BJ (cell line): ENCODE results near the gene ARID3A. TPM values are rescaled to one million over a fixed set of nuclear protein-coding genes. Genes with fewer than 3 reads are reported as not detected.

Experiments used
- CTCF ChIA-PET: fragments of 350-600 bp; formaldehyde crosslinking; extraction: SDS; loops from one replicate; lab custom pipeline; 2021; ENCODE audit warnings: antibody characterized with exemption, inconsistent platforms; lab: Yijun Ruan, JAX
- POLR2A ChIA-PET: fragments of 300-600 bp; sonication (Branson Sonifier 250); formaldehyde crosslinking; extraction: SDS; loops from one replicate; lab custom pipeline; 2021; ENCODE audit warnings: antibody characterized with exemption; lab: Charles Lee
- DNase-seq: peaks from one replicate; pipeline ENCODE4 v3.0.0-alpha.2; 2011; ENCODE audit warnings: low read depth
- H3K27me3 ChIP-seq: 2 replicates; pipeline ENCODE4 v1.6.0; 2011; ENCODE audit warnings: low read length; ENCODE audit not compliant: control insufficient read depth, insufficient read depth
- H3K36me3 ChIP-seq: 2 replicates; pipeline ENCODE4 v1.5.1; 2011; ENCODE audit warnings: low read length; ENCODE audit not compliant: control insufficient read depth, insufficient read depth
- H3K4me3 ChIP-seq: 2 replicates; pipeline ENCODE4 v1.5.1; 2011; ENCODE audit warnings: low read depth, mild to moderate bottlenecking, control low read depth, low read length
- polyA plus RNA-seq: library from polyadenylated mRNA; depleted of rRNA; stranded (reverse); fragments of >200 nt; gene quantifications from 2 replicates; pipeline ENCODE4 v1.2.3, GENCODE V29; 2011
- TF ChIP-seq, protein P1 (sequence below): IDR thresholded peaks from 2 replicates; pipeline ENCODE4 v1.5.1; 2011; ENCODE audit warnings: low read depth, mild to moderate bottlenecking, control low read depth, inconsistent platforms, low read length, moderate library complexity; ENCODE audit not compliant: insufficient read depth

ARID3A gene
- polyA plus RNA-seq, 1 experiment, result 17.4 TPM

DNA sequence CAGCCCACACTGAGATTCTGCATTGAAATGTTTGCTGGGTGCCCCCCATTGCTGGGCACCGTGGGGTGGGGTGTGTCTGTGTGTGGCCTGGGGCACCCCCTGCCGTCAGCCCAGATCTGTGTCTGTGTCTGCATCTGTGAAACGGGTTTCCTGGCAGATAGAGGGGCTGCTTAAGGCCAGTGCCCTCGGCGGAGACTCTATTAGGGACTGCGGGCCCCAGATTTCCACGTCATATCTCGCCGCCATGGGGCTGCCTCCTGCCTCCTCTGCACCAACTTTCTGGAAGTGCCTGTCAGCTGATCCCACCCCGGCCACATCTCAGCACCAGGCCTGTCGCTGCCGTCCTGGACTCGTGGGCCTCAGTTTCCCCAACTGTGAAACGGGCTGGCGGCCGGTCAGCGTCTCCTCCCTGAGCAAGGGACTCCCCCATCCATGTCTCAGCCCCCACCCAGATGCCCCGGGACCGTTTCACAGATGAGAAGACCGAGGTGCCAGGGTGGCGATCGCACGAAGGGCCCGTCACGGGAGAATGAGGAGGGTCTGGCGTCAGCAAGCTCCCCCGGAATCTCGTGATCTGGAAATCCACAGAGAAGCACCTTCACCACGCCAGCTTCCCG is 21.4 kb downstream of the ARID3A start:
- no peak for DNase-seq
- POLR2A ChIA-PET, result no interaction called here
- H3K27me3 ChIP-seq, result no peaks in the 10 kb centered on the region
- CTCF ChIA-PET, result no interaction called here
- peaks cover 28% of the 10 kb centered on the region for H3K36me3 ChIP-seq
- TF ChIP-seq, protein P1, sequence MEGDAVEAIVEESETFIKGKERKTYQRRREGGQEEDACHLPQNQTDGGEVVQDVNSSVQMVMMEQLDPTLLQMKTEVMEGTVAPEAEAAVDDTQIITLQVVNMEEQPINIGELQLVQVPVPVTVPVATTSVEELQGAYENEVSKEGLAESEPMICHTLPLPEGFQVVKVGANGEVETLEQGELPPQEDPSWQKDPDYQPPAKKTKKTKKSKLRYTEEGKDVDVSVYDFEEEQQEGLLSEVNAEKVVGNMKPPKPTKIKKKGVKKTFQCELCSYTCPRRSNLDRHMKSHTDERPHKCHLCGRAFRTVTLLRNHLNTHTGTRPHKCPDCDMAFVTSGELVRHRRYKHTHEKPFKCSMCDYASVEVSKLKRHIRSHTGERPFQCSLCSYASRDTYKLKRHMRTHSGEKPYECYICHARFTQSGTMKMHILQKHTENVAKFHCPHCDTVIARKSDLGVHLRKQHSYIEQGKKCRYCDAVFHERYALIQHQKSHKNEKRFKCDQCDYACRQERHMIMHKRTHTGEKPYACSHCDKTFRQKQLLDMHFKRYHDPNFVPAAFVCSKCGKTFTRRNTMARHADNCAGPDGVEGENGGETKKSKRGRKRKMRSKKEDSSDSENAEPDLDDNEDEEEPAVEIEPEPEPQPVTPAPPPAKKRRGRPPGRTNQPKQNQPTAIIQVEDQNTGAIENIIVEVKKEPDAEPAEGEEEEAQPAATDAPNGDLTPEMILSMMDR, result no peak
- H3K4me3 ChIP-seq, result no peak overlapping the region

DNA sequence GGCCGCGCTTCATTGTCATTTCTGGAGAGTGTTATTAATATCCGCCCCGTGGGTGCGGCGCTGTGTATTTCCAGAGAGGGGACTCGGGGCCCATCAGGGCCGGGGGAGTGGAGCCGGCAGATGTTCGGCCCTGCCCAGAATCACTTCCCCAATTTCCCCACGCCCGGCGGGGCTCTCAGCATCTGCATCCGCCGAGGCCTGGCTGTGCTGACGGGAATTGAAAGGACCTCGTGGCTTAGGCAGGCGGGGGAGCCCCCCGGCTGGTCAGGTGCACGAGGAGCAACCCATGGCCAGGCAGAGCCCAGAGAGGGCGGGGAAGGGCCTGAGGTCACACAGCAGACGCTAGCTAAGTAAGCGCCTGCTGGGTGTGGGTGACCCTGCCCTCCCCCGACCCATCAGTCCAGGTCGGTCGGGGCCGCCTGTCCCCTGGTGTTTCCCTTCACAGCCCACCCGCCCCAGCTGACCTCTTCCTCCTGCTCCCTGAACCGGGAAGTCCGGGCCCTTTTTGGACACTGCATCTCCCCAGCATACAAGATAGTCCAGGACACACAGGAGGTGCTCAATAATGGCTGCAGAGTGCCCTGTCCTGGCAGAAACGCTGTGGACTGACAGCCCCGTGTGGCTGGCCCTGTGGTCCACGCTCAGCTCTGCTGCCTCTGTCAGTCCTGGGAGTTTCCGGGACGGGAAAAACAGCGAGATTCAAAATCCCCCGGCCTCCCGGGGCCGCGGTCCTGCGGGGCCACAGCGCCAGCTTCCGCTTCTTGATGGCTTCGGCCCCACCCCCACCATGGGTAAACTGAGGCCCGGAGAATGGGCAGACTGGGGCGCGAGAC is 22.1 kb downstream of the ARID3A start:
- Histone ChIP-seq H3K27me3 (no peaks in the 10 kb centered on the region), H3K36me3 (peaks cover 24% of the 10 kb centered on the region), H3K4me3 (no peak overlapping the region)
- ChIA-PET POLR2A (no interaction called here), CTCF (no interaction called here)
- TF ChIP-seq, protein P1, result no peak
- DNase-seq, result no peak

DNA sequence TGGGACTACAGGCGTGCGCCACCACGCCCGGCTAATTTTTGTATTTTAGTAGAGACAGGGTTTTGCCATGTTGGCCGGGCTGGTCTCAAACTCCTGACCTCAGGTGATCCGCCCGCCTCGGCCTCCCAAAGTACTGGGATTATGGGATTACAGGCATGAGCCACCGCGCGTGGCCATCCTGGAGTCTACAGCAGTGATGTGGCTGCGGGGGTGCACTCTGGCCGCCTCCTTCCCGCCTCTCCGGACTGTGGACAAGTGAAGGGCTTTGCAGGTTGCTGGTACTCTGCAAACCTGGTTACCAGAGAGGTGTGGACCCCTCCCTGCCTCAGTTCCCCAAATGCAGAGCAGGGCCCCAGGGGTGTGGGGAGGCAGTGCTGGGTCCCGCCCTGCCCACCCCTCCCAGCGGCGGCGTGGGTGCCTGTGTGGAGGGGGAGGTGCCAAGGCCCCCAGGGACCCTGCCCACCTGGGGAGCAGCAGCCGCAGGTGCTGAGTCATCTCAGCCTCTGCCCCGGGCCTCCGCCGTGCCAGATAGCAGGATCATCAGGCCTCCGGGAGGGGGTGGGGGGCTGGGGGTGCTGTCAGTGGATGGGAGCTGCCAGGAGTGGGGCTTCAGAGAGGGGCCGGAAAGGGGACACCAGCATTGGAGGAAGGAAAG is 23.1 kb downstream of the ARID3A start:
- Histone ChIP-seq H3K36me3 (peaks cover 18% of the 10 kb centered on the region), H3K4me3 (no peak overlapping the region), H3K27me3 (no peaks in the 10 kb centered on the region)
- DNase-seq, result no peak
- TF ChIP-seq, protein P1, result no peak
- CTCF ChIA-PET, result no interaction called here
- POLR2A ChIA-PET, result no interaction called here

DNA sequence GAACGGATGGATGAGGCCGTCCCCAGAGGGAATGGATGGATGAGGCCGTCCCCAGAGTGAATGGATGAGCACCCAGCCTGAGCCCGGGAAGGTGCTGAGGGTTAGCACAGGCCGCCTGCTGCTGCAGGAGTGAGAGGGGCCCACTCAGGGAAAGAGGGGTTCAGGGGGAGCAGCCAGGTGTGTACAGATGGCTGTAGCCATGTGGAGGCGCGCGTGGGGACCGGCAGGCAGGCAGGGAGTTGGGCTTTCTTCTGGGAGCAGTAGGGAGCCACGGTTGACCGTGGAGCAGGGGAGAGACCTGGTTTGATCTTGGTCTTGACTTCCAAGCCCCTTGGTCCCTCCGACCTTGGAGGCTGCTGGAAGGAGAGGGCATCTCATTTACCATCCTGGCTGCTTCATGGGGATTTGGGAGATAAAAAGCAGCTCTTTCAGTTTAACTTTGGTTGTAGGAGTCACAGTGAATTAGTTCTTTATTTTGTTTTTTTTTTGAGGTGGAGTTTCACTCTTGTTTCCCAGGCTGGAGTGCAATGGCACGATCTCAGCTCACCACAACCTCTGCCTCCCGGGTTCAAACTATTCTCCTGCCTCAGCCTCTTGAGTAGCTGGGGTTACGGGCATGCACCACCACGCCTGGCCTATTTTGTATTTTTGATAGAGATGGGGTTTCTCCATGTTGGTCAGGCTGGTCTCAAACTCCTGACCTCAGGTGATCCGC is 24.7 kb downstream of the ARID3A start:
- TF ChIP-seq, protein P1, result no peak
- CTCF ChIA-PET, result no interaction called here
- POLR2A ChIA-PET, result interaction anchor here (0.6 kb wide), 1 partner anchor 12 kb away, joined by 12 read pairs; no protein-coding TSS in a partner anchor

More for the DNA sequence above, 24.7 kb downstream of the ARID3A start:
- Histone ChIP-seq H3K36me3 (peaks cover 16% of the 10 kb centered on the region), H3K4me3 (no peak overlapping the region), H3K27me3 (no peaks in the 10 kb centered on the region)
- DNase-seq, result no peak
